GM19372 (cell line): ENCODE data around the gene FSTL4.

Experiments
- ATAC-seq: cut with Tn5 transposase; IDR thresholded peaks from one replicate; pipeline ENCODE4 v1.9.1; 2021; ENCODE audit warnings: mild to moderate bottlenecking, low read depth, moderate library complexity; ENCODE audit not compliant: unreplicated experiment

Gene FSTL4

GRCh38 chr5:133483406-133484090 lies 128.8 kb downstream of the FSTL4 start:
- no peak for ATAC-seq

- no peak for ATAC-seq
Observed at GRCh38 chr5:133482028-133482427, 130.3 kb downstream of the FSTL4 start.

GRCh38 chr5:133480866-133481265 lies 131.5 kb downstream of the FSTL4 start:
- ATAC-seq: no peak

- no peak for ATAC-seq
Observed at GRCh38 chr5:133480366-133480765, 132.0 kb downstream of the FSTL4 start.

- no peak for ATAC-seq
Observed at GRCh38 chr5:133478199-133478985, 133.9 kb downstream of the FSTL4 start.

- ATAC-seq: no peak
Observed at GRCh38 chr5:133475986-133476385, 136.4 kb downstream of the FSTL4 start.

- ATAC-seq: no peak
Observed at GRCh38 chr5:133474851-133475590, 137.3 kb downstream of the FSTL4 start.

GRCh38 chr5:133473291-133473690 lies 139.1 kb downstream of the FSTL4 start:
- no peak for ATAC-seq

GRCh38 chr5:133472829-133473228 lies 139.5 kb downstream of the FSTL4 start:
- ATAC-seq: no peak

- no peak for ATAC-seq
Observed at GRCh38 chr5:133471699-133472098, 140.6 kb downstream of the FSTL4 start.

- ATAC-seq: no peak
Observed at GRCh38 chr5:133470841-133471240, 141.5 kb downstream of the FSTL4 start.

GRCh38 chr5:133469846-133470245 lies 142.5 kb downstream of the FSTL4 start:
- no peak for ATAC-seq

GRCh38 chr5:133469252-133469651 lies 143.1 kb downstream of the FSTL4 start:
- ATAC-seq: no peak

- no peak for ATAC-seq
Observed at GRCh38 chr5:133468596-133468995, 143.7 kb downstream of the FSTL4 start.

- no peak for ATAC-seq
Observed at GRCh38 chr5:133467826-133468463, 144.4 kb downstream of the FSTL4 start.

GRCh38 chr5:133467335-133467779 lies 145.0 kb downstream of the FSTL4 start:
- ATAC-seq: no peak

- no peak for ATAC-seq
Observed at GRCh38 chr5:133466556-133467334, 145.6 kb downstream of the FSTL4 start.

- ATAC-seq: no peak
Observed at GRCh38 chr5:133464013-133464412, 148.3 kb downstream of the FSTL4 start.

- no peak for ATAC-seq
Observed at GRCh38 chr5:133461796-133462516, 150.4 kb downstream of the FSTL4 start.
